Activated T-helper 2 cell treated with anti-CD3 and anti-CD28 coated beads, Interferon-gamma antibody, Interleukin-2, Interleukin-4, amounts not matched to agents 10 μg/mL and 5 μg/mL and 100 μg/mL, durations not matched to agents 14 hours and 24 hours and 36 hours (primary cell): ENCODE measurements around the gene ITPR2. TPM values are rescaled to one million over a fixed set of nuclear protein-coding genes. Genes with fewer than 3 reads are reported as not detected.

ENCODE experiments used
- DNase-seq: peaks from one replicate; pipeline ENCODE4 v3.0.0; 2021; ENCODE audit warnings: low spot score
- H3K27ac Mint-ChIP-seq: one replicate; pipeline ENCODE4 v1.8.0; 2021; ENCODE audit warnings: mixed read lengths
- H3K27me3 Mint-ChIP-seq: one replicate; pipeline ENCODE4 v1.8.0; 2021; ENCODE audit warnings: low read depth, mixed read lengths
- H3K36me3 Mint-ChIP-seq: one replicate; pipeline ENCODE4 v1.8.0; 2021; ENCODE audit warnings: low read depth, mixed read lengths
- H3K4me1 Mint-ChIP-seq: one replicate; pipeline ENCODE4 v1.8.0; 2021; ENCODE audit warnings: low read depth, mixed read lengths
- H3K4me3 Mint-ChIP-seq: one replicate; pipeline ENCODE4 v1.8.0; 2021; ENCODE audit warnings: low read depth, mild to moderate bottlenecking, moderate library complexity, mixed read lengths
- H3K9me3 Mint-ChIP-seq: one replicate; pipeline ENCODE4 v1.8.0; 2021; ENCODE audit warnings: mixed read lengths
- intact Hi-C: fragments of 100-400 bp; cut with micrococcal nuclease; formaldehyde crosslinking; loops from one replicate; pipeline ENCODE4 v1.15.1; 2023
- total RNA-seq: library from RNA; stranded (reverse); gene quantifications from 2 replicates; pipeline ENCODE4 v1.2.3, GENCODE V29; 2022

Gene ITPR2
- 49.3 and 49.6 TPM in 2 replicates for total RNA-seq

DNA sequence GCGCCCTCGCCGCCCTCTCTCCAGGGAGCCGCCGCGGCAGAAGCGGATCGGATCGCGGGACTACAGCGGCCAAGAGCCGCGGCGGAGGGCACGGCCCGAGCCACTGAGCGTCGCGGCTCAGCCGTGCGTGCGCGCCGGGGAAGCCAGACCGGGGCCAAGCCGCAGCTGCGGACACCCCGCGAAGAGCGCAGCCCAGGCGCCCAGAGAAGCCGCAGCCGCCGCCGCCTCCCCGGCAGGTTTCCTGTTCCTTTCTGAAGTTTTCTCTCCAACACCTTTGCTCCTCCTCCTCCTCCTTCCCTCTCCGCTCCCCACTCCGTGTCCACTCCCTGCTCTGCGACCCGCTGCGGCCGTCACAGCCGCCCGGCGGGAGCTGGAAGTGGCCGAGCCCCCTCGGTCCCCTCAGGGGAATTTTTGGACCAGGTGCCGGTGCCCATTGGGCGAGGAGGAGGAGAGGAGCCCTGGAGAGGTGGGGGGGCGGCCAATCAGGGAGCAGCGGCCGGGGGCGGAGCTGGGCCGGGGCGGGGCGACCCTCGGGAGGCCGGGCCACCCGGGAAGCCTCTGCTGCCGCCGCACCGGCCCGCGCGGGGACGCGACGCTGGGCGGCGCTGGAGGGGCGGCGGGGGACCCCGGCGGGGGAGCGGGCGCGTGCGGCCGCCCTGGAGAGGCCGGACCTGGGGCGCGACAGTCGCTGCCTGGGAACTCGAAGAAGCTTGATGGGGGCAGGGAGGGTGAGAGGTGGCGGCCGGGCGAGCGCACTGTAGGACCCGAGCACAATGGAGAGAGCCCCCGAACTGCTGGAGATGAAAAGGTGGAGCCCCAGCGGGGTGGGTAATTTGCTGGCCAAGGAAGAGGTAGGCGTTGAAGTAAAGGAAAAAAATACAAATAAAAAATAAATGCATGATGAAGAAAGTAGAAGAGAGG lies at the start of gene ITPR2:
Gene ITPR2 (minus strand): TSS at position 373 of the 921 bp plus-strand sequence. CDS start 413 bp downstream, outside the sequence.
- Mint-ChIP-seq H3K4me3 (peak within 1 kb of the TSS; percentile 95), H3K36me3 (peaks cover 16% of the 10 kb centered on the region), H3K27ac (peak within 1 kb of the TSS; percentile 98), H3K9me3 (no peaks in the 10 kb centered on the region), H3K4me1 (peaks cover 46% of the 10 kb centered on the region), H3K27me3 (no peaks in the 10 kb centered on the region)
- DNase-seq = peak; percentile 88
- intact Hi-C loops = loop anchor here (1.0 to 10.0 kb wide), 8 partner anchors 22 to 1778 kb away; partner anchors contain the start of genes BMAL2, FGFR1OP2 and TM7SF3

- Mint-ChIP-seq H3K4me3 (no peak overlapping the region), H3K27me3 (peaks cover 11% of the 10 kb centered on the region), H3K9me3 (no peaks in the 10 kb centered on the region), H3K4me1 (peaks cover 13% of the 10 kb centered on the region), H3K27ac (no peak overlapping the region), H3K36me3 (no peaks in the 10 kb centered on the region)
- DNase-seq = no peak
- intact Hi-C loops = loop anchor here (10.0 kb wide), 1 partner anchor 46 kb away; the partner anchor contains the start of gene ITPR2
These were observed 47.6 kb upstream of the ITPR2 start for GRCh38 chr12:26880625-26881024.

DNA sequence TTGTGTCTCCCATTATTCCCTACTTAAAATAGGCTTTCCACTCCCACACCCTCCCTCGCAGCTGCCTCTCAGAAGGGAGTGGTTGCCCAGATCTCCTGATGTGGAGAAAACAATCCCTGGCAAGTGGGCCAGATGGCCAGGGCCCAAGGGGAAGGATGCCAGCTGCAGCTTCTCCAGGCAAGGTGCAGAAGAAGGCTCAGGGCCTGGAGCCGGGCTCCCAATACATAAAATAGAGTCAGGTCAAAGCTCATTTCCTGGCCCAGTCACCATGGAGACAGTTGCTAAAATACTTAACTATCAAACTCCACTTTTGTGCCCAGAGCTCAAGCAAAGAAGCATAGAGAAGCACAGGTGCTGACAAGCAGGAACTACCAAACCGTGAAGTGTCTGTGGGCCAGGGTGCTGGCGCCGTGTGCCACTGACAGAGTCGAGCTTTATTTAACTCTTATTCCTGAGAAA lies 45.7 kb upstream of the ITPR2 start:
- intact Hi-C loops = no loop called here
- H3K36me3 Mint-ChIP-seq = no peaks in the 10 kb centered on the region
- no peak overlapping the region for H3K27ac Mint-ChIP-seq
- no peaks in the 10 kb centered on the region for H3K9me3 Mint-ChIP-seq
- no peak overlapping the region for H3K4me3 Mint-ChIP-seq
- H3K27me3 Mint-ChIP-seq = peaks cover 11% of the 10 kb centered on the region
- peaks cover 1% of the 10 kb centered on the region for H3K4me1 Mint-ChIP-seq
- DNase-seq = no peak

GRCh38 chr12:26874501-26875296 lies 41.7 kb upstream of the ITPR2 start:
- no peaks in the 10 kb centered on the region for H3K9me3 Mint-ChIP-seq
- intact Hi-C loops = no loop called here
- H3K27ac Mint-ChIP-seq = no peak overlapping the region

GRCh38 chr12:26872625-26873024 lies 39.6 kb upstream of the ITPR2 start:
- no peak overlapping the region for H3K4me3 Mint-ChIP-seq
- intact Hi-C loops = no loop called here
- no peak for DNase-seq
- H3K9me3 Mint-ChIP-seq = no peaks in the 10 kb centered on the region
- no peaks in the 10 kb centered on the region for H3K36me3 Mint-ChIP-seq
- peaks cover 30% of the 10 kb centered on the region for H3K4me1 Mint-ChIP-seq
- H3K27me3 Mint-ChIP-seq = no peaks in the 10 kb centered on the region
- no peak overlapping the region for H3K27ac Mint-ChIP-seq

More at GRCh38 chr12:26874501-26875296, 41.7 kb upstream of the ITPR2 start:
- H3K27me3 Mint-ChIP-seq = no peaks in the 10 kb centered on the region
- no peak for DNase-seq
- H3K36me3 Mint-ChIP-seq = no peaks in the 10 kb centered on the region
- peaks cover 21% of the 10 kb centered on the region for H3K4me1 Mint-ChIP-seq
- H3K4me3 Mint-ChIP-seq = no peak overlapping the region

- Mint-ChIP-seq H3K27ac (no peak overlapping the region), H3K36me3 (no peaks in the 10 kb centered on the region), H3K4me3 (no peak overlapping the region), H3K4me1 (peaks cover 36% of the 10 kb centered on the region), H3K27me3 (no peaks in the 10 kb centered on the region), H3K9me3 (no peaks in the 10 kb centered on the region)
- no peak for DNase-seq
- intact Hi-C loops = no loop called here
These were observed 39.0 kb upstream of the ITPR2 start for GRCh38 chr12:26871985-26872384.

DNA sequence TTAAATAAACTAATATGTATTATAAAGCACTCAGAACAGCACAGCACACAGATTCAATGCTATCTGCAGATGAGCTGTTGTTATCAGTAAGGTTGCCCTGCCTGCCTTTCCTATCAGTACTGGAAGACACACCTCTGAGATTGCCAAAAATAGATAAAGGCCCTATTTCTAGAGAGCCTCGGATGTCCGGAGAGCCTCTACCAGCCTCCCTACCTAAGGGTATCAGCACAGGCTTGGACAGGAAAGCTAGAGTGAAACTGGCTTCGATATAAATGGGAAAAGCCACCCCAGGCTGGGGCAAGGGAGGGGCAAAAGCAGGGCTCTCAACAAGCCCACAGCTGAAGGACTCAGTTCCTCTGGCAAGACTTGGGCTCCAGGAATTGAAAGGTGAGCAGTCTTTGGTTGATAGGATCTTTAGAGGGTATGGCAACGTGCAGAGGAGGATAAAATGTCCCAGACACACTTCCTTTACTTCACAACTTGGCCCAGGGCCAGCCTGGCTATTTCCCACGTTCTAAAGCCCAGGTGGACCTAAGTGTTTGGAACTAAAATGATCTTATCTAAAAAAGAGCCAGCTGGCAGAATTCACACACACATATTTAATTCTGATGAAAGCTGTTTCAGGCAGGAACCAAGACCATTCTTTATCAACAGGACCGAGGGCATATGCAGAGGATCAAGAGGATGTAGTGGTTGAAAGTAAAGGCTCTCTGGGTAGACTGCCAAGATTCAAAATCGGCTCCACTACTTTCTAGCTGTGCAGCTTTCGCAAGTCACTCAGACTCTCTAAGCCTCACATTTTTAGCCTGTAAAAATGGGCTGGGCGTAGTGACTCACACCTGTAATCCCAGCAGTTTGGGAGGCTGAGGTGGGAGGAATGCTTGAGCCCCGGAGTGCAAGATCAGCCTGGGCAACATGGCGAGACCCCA lies 37.8 kb upstream of the ITPR2 start:
- no peak for DNase-seq
- intact Hi-C loops = no loop called here
- Mint-ChIP-seq H3K27ac (no peak overlapping the region), H3K9me3 (no peaks in the 10 kb centered on the region), H3K27me3 (no peaks in the 10 kb centered on the region), H3K36me3 (no peaks in the 10 kb centered on the region), H3K4me1 (peaks cover 41% of the 10 kb centered on the region), H3K4me3 (no peak overlapping the region)

DNA sequence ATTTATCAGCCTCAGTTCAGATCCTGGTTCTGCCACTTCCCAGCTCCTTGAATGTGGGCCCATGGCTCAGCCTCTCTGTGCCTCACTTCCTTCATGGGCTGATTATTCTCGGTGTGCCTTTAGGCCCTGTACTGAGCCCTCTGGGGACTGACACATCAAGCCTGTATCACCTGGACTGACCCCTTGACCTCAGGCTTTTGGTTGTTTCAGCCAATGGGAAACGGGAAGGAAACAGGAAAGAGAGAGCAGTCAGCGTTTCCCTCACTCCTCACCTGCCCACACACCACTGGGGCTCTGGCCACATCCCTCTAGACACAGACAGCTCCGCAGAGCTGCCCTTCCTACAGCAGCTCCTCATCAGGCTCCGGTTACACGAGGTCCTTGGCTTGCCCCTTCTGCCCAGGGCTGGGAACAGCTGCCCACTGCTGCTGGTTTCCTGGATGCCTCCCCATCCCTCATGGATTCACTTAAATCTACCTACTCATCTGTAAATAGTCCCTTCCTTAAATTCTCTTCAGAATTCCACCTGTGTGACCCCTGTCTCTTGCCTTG lies 37.0 kb upstream of the ITPR2 start:
- no peaks in the 10 kb centered on the region for H3K27me3 Mint-ChIP-seq
- no peak overlapping the region for H3K27ac Mint-ChIP-seq
- no peak for DNase-seq
- H3K9me3 Mint-ChIP-seq = no peaks in the 10 kb centered on the region
- no peaks in the 10 kb centered on the region for H3K36me3 Mint-ChIP-seq
- intact Hi-C loops = loop anchor here (5.0 kb wide), 1 partner anchor 123 kb away; no protein-coding TSS in a partner anchor
- peaks cover 47% of the 10 kb centered on the region for H3K4me1 Mint-ChIP-seq
- H3K4me3 Mint-ChIP-seq = no peak overlapping the region

DNA sequence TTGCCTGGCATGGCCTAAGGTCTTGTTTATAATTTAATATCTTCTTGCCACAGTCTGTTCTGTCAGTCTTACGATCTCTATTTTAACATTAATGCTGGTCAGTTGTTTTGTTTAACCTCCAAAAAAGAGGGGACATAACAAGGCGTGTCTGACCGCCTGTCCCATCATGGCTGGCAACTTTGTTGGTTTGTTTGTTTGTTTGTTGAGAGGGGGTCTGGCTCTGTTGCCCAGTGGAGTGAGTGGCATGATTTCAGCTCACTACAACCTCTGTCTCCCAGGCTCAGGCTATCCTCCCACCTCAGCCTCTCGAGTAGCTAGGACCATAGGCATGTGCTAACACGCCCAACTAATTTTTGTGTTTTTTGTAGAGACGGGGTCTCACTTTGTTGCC lies 36.1 kb upstream of the ITPR2 start:
- H3K27ac Mint-ChIP-seq = no peak overlapping the region
- H3K36me3 Mint-ChIP-seq = no peaks in the 10 kb centered on the region
- peaks cover 48% of the 10 kb centered on the region for H3K4me1 Mint-ChIP-seq
- no peaks in the 10 kb centered on the region for H3K27me3 Mint-ChIP-seq
- no peak for DNase-seq
- intact Hi-C loops = loop anchor here (5.0 kb wide), 1 partner anchor 122 kb away; no protein-coding TSS in a partner anchor
- H3K9me3 Mint-ChIP-seq = no peaks in the 10 kb centered on the region
- H3K4me3 Mint-ChIP-seq = no peak overlapping the region

GRCh38 chr12:26868447-26869103 lies 35.6 kb upstream of the ITPR2 start:
- no peak for DNase-seq
- no peaks in the 10 kb centered on the region for H3K27me3 Mint-ChIP-seq
- peaks cover 48% of the 10 kb centered on the region for H3K4me1 Mint-ChIP-seq
- H3K36me3 Mint-ChIP-seq = no peaks in the 10 kb centered on the region
- no peak overlapping the region for H3K27ac Mint-ChIP-seq
- H3K4me3 Mint-ChIP-seq = no peak overlapping the region
- no peaks in the 10 kb centered on the region for H3K9me3 Mint-ChIP-seq
- intact Hi-C loops = loop anchor here (5.0 kb wide), 1 partner anchor 121 kb away; no protein-coding TSS in a partner anchor

DNA sequence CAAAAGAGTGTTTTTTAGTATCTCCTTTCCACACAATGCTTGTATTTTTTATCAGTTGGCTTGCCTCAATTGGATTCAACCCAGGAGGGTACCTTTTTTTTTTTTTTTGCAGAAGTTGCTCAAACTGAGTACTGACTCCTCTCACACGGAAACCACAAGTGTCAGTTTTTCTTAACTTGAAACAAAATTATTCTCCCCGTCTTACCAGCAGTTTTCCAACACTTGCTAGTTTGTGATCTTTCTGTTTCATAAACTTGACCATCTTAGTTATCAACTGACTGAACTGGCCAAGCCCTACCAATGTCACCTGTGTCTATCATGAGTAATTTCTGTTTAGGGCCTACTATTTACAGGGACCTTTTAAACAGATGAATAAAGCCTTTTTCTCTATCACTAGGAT lies 34.1 kb upstream of the ITPR2 start:
- intact Hi-C loops = loop anchor here (2.0 to 5.0 kb wide), 2 partner anchors 14 to 120 kb away; no protein-coding TSS in a partner anchor

More for the DNA sequence above, 34.1 kb upstream of the ITPR2 start:
- H3K27me3 Mint-ChIP-seq = peaks cover 2% of the 10 kb centered on the region
- H3K9me3 Mint-ChIP-seq = no peaks in the 10 kb centered on the region
- H3K27ac Mint-ChIP-seq = peak overlapping the region; percentile 61
- H3K4me3 Mint-ChIP-seq = no peak overlapping the region
- no peaks in the 10 kb centered on the region for H3K36me3 Mint-ChIP-seq
- no peak for DNase-seq
- peaks cover 41% of the 10 kb centered on the region for H3K4me1 Mint-ChIP-seq
